NT2/D1 (cell line): Measurements from ENCODE around the gene MRPS30.

Experiments
- SUZ12 ChIP-seq: IDR thresholded peaks from 2 replicates; pipeline ENCODE4 v1.6.1; 2011; ENCODE audit not compliant: insufficient read length, insufficient read depth; ENCODE audit errors: extremely low read depth
- YY1 ChIP-seq: IDR thresholded peaks from 2 replicates; pipeline ENCODE4 v1.6.1; 2011; ENCODE audit not compliant: insufficient read length, insufficient read depth
- ZNF274 ChIP-seq: IDR thresholded peaks from 2 replicates; pipeline ENCODE4 v1.6.1; 2011; ENCODE audit warnings: mild to moderate bottlenecking, low read depth, low read length

DNA sequence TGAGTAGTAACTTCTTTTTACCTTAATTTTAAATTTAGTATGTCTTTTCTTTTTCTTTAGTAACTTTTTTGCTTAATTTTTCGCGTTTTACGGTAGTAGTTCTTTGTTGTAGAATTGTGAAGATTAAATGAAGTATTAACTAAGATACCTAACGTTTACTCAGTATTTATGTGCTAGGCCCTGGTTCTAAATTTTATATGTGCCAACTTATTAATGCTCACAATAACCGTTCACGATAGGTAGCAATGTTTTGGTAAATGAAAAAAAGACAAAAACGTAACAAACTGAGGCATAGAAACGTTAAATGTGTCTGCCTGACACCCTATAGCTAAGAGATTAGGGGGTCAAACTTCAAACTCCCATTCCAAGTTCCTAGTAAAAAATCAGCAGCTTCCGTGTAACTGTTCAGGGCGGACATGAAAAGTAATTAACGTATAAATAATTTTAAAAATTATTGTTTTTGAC lies 1.2 kb downstream of the MRPS30 start:
- no peak for TF ChIP-seq SUZ12
- TF ChIP-seq ZNF274 = no peak
- no peak for TF ChIP-seq YY1
